ENCODE results near the gene GNG4. TPM values are rescaled to one million over a fixed set of nuclear protein-coding genes. Genes with fewer than 3 reads are reported as not detected.

The GNG4 gene
- total and polyA plus RNA-seq, 2 experiments from 2014 or later, result 0.32 to 1.2 TPM

DNA sequence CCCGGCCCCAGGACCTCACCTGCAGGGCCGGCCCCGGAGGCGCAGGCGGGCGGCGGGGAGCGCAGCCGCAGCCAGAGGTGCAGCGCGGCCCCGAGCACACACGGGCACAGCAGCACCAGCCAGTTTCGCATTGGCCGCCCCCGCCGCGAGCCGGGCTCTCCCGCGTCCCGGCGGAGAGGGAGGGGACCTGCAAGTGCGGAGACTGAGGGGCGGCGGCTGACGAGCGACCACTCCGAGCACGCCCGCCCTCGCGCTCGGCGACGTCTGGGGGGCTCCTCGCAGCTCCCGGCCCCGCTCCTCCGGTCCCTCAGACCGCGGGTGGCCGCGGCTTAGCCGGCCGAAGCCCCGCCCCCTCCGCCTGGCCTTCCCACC, 145.5 kb downstream of the GNG4 start, which contains the start of gene B3GALNT2:
Gene B3GALNT2, minus strand, starts transcription at position 331 of the 372 bp plus-strand sequence. Its CDS starts 200 bp downstream, at position 131.
- no peak for DNase-seq
- in situ Hi-C loops (cut with MboI), result loop anchor here (25.0 kb wide), 1 partner anchor 458 kb away; no protein-coding TSS in a partner anchor
- peak within 1 kb of the TSS; percentile 95 for H3K4me2 ChIP-seq (ENCODE audit: unreplicated experiment)
- peak within 1 kb of the TSS; percentile 98 for H3K27ac ChIP-seq
- no peaks in the 10 kb centered on the region for H3K9me3 ChIP-seq (ENCODE audit: low read depth)
- WGBS, 2 experiments (ENCODE audit: low coverage in 1 of 2, low lambda C conversion rate in 2 of 2, missing lambda C conversion rate in 2 of 2), result 1% methylated on average over 15 to 47 of the region's 48 CpGs
- H3K9me2 ChIP-seq (ENCODE audit: insufficient read depth), result no peaks in the 10 kb centered on the region
- H2AFZ ChIP-seq, result peak within 1 kb of the TSS; percentile 92
- peaks cover 55% of the 10 kb centered on the region for H3K79me2 ChIP-seq (ENCODE audit: insufficient read depth)
- peaks cover 20% of the 10 kb centered on the region for H3K4me1 ChIP-seq (ENCODE audit: insufficient read depth)
- peak within 1 kb of the TSS; percentile 88 for H3K4me3 ChIP-seq
- H3F3A ChIP-seq (ENCODE audit: insufficient read depth), result peaks cover 23% of the 10 kb centered on the region
- no peaks in the 10 kb centered on the region for H4K20me1 ChIP-seq (ENCODE audit: insufficient read depth)
- H3K36me3 ChIP-seq (ENCODE audit: low read depth), result no peaks in the 10 kb centered on the region
- TF ChIP-seq EZH2 (IDR thresholded peaks at IDR 0.05; ENCODE audit: insufficient read depth, poor library complexity, severe bottlenecking) (no peak), EZH2phosphoT487 (IDR thresholded peaks at IDR 0.05; ENCODE audit: insufficient read depth, low read depth) (no peak)
- H3K27me3 ChIP-seq (replicated peaks; ENCODE audit: insufficient read depth), result no peaks in the 10 kb centered on the region
- peak within 1 kb of the TSS; percentile 93 for H3K9ac ChIP-seq

DNA sequence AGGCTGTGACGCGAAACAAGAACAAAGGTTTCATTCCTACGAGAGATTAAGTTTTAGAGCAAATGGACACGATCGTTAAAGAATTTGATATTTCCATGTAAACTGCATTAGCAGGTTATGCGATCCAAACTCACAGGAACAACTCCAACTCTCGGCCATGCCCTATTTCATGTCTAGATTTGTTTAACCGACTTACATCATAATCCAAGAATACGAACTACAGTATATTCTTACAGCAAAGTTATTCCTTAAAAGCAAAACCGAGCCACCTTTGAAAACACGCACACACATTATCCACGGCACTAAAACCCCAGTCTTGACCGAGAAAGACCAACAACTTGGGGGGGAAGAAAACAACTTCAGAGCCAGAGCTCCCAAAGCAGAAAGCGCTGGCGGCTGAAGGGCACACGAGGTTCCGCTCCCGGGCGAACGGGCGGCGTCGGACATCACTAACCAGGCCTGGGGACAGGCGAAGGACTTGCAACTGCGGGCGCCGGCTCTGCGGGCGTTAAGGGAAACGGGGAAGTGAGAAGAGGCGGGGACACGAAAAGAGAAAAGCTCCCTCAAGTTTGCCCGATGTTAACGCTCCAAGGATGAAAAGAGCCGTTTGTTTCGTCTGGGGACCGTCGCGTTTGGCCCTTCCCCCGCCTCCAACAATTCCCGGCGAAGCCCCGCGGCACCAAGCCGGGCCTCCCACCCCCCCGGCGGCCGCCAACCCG, 146.0 kb downstream of the GNG4 start:
- H3K4me1 ChIP-seq (ENCODE audit: insufficient read depth), result peaks cover 20% of the 10 kb centered on the region
- peak overlapping the region; percentile 88 for H3K4me3 ChIP-seq
- H3K9me2 ChIP-seq (ENCODE audit: insufficient read depth), result no peaks in the 10 kb centered on the region
- WGBS, 2 experiments (ENCODE audit: low coverage in 1 of 2, low lambda C conversion rate in 2 of 2, missing lambda C conversion rate in 2 of 2), result 1 to 2% methylated on average over 39 to 40 of the region's 49 CpGs
- in situ Hi-C loops (cut with MboI), result loop anchor here (25.0 kb wide), 1 partner anchor 459 kb away; no protein-coding TSS in a partner anchor
- H3K79me2 ChIP-seq (ENCODE audit: insufficient read depth), result peaks cover 60% of the 10 kb centered on the region
- peaks cover 23% of the 10 kb centered on the region for H3F3A ChIP-seq (ENCODE audit: insufficient read depth)
- H3K36me3 ChIP-seq (ENCODE audit: low read depth), result no peaks in the 10 kb centered on the region
- H3K9me3 ChIP-seq (ENCODE audit: low read depth), result no peaks in the 10 kb centered on the region
- H3K27ac ChIP-seq, result peak overlapping the region; percentile 98
- peak overlapping the region; percentile 93 for H3K9ac ChIP-seq
- peak; percentile 84 for DNase-seq
- peak overlapping the region; percentile 95 for H3K4me2 ChIP-seq (ENCODE audit: unreplicated experiment)
- H4K20me1 ChIP-seq (ENCODE audit: insufficient read depth), result no peaks in the 10 kb centered on the region
- no peaks in the 10 kb centered on the region for H3K27me3 ChIP-seq (replicated peaks; ENCODE audit: insufficient read depth)
- TF ChIP-seq EZH2 (IDR thresholded peaks at IDR 0.05; ENCODE audit: insufficient read depth, poor library complexity, severe bottlenecking) (no peak), EZH2phosphoT487 (IDR thresholded peaks at IDR 0.05; ENCODE audit: insufficient read depth, low read depth) (no peak)
- peak overlapping the region; percentile 92 for H2AFZ ChIP-seq

DNA sequence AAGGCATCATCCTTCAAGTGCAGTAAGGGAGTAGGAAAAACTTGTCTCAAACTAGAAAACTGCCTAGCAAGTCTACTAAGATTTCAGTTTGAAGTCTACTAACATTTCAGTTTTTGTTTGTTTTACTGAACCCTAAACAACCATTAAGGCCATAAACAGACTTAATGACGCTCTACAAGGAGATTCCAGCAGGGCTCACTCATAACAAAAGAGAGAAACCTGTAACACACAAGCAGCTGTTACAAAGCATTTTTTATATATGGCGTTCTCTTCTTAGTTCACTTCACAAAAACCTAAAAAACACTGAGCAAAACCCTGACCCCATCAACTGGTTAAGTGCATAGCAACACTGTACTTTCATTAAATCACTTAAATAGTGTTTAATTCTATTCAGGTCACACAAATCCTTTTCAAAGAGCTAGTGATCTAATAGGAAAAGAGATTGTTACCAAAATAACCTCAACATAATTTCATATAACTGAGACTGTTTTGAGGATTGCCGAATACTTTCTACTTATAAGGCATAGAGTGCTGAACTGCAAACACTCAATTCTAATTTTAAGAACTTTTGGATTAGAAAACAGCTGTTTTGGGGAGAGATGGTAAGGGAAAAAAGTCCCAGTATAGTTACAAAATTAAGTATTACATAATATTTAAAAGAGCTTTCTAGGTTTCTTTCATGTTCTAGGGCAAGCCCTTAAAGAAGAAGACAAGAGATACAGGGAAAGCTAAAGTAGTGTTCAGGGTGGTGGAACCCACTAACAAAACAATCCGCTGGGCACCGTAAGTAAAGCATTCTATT, 146.8 kb downstream of the GNG4 start:
- peak overlapping the region; percentile 93 for H3K9ac ChIP-seq
- H3K27ac ChIP-seq, result peak overlapping the region; percentile 98
- no peaks in the 10 kb centered on the region for H3K9me2 ChIP-seq (ENCODE audit: insufficient read depth)
- peaks cover 23% of the 10 kb centered on the region for H3F3A ChIP-seq (ENCODE audit: insufficient read depth)
- DNase-seq, result peak; percentile 41
- H3K36me3 ChIP-seq (ENCODE audit: low read depth), result no peaks in the 10 kb centered on the region
- H4K20me1 ChIP-seq (ENCODE audit: insufficient read depth), result no peaks in the 10 kb centered on the region
- peak overlapping the region; percentile 95 for H3K4me2 ChIP-seq (ENCODE audit: unreplicated experiment)
- peak overlapping the region; percentile 88 for H3K4me3 ChIP-seq
- in situ Hi-C loops (cut with MboI), result loop anchor here (25.0 kb wide), 1 partner anchor 459 kb away; no protein-coding TSS in a partner anchor
- TF ChIP-seq EZH2 (IDR thresholded peaks at IDR 0.05; ENCODE audit: insufficient read depth, poor library complexity, severe bottlenecking) (no peak), EZH2phosphoT487 (IDR thresholded peaks at IDR 0.05; ENCODE audit: insufficient read depth, low read depth) (no peak)
- H3K4me1 ChIP-seq (ENCODE audit: insufficient read depth), result peaks cover 20% of the 10 kb centered on the region
- WGBS, 2 experiments (ENCODE audit: low coverage in 1 of 2, low lambda C conversion rate in 2 of 2, missing lambda C conversion rate in 2 of 2), result 27 to 28% methylated on average over 5 of the region's 5 CpGs
- no peaks in the 10 kb centered on the region for H3K27me3 ChIP-seq (replicated peaks; ENCODE audit: insufficient read depth)
- H3K79me2 ChIP-seq (ENCODE audit: insufficient read depth), result peaks cover 68% of the 10 kb centered on the region
- H2AFZ ChIP-seq, result peak overlapping the region; percentile 92
- no peaks in the 10 kb centered on the region for H3K9me3 ChIP-seq (ENCODE audit: low read depth)

DNA sequence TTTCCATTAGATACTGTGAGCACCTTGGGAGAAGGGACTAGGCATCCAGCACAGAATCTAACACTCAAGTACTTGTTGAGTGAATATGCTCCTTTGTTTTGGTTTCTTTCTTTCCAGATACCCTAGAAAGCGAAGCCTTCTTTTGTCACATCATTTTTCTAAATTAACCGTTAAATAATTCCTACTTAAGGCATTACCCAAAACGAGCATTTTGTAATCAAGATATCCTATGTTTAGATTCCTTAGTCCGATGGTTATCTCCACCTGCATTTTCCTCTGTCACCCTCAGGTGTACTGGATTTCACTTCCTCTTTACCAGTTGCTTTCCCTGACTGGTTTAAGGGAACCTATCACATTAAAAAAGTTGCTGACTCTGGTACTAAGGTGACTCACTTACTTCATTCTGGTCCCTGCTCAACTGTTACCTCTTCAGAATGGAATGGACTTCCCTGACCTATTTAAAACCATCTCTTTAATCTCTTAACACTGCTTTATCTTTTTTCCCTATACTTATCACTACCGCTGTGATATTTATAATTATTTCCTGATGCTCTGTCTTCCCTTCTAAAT, 148.5 kb downstream of the GNG4 start:
- in situ Hi-C loops (cut with MboI), result loop anchor here (25.0 kb wide), 1 partner anchor 461 kb away; no protein-coding TSS in a partner anchor
- TF ChIP-seq EZH2phosphoT487 (IDR thresholded peaks at IDR 0.05; ENCODE audit: insufficient read depth, low read depth) (no peak), EZH2 (IDR thresholded peaks at IDR 0.05; ENCODE audit: insufficient read depth, poor library complexity, severe bottlenecking) (no peak)
- DNase-seq, result peak; percentile 61

More for the DNA sequence above, 148.5 kb downstream of the GNG4 start:
- H2AFZ ChIP-seq, result no peak overlapping the region
- no peaks in the 10 kb centered on the region for H3K9me2 ChIP-seq (ENCODE audit: insufficient read depth)
- H3K4me1 ChIP-seq (ENCODE audit: insufficient read depth), result peaks cover 19% of the 10 kb centered on the region
- H3K36me3 ChIP-seq (ENCODE audit: low read depth), result no peaks in the 10 kb centered on the region
- 97 to 98% methylated on average over 5 of the region's 5 CpGs for WGBS, 2 experiments (ENCODE audit: low coverage in 1 of 2, low lambda C conversion rate in 2 of 2, missing lambda C conversion rate in 2 of 2)
- no peak overlapping the region for H3K4me3 ChIP-seq
- H3K9ac ChIP-seq, result no peak overlapping the region
- H3K27me3 ChIP-seq (replicated peaks; ENCODE audit: insufficient read depth), result no peaks in the 10 kb centered on the region
- no peaks in the 10 kb centered on the region for H4K20me1 ChIP-seq (ENCODE audit: insufficient read depth)
- H3K9me3 ChIP-seq (ENCODE audit: low read depth), result no peaks in the 10 kb centered on the region
- H3K27ac ChIP-seq, result no peak overlapping the region
- H3K4me2 ChIP-seq (ENCODE audit: unreplicated experiment), result no peak overlapping the region
- H3K79me2 ChIP-seq (ENCODE audit: insufficient read depth), result peaks cover 77% of the 10 kb centered on the region
- H3F3A ChIP-seq (ENCODE audit: insufficient read depth), result peaks cover 20% of the 10 kb centered on the region

Small RNA genes within 50 kb of the gene (small RNA-seq; reads per million reads assigned to genes)
- gene MTCO3P46 (ENCODE audit: low read depth, low replicate concordance) (not detected), gene MTND4LP21 (ENCODE audit: low read depth, low replicate concordance) (not detected)

Other genes with a start within 250 kb of the GNG4 start
- 28.1 and 28.3 TPM in 2 replicates for gene B3GALNT2, start 145.3 kb downstream of the GNG4 start, total RNA-seq (2014; rRNA removed; shearing (Covaris generic))
- 13.1 and 13.3 TPM in 2 replicates for gene B3GALNT2, start 145.3 kb downstream of the GNG4 start, polyA plus RNA-seq (2016; fragmentation: Nextera tagmentation; extraction: Ambion mirVana)
- 5.9 and 9.0 TPM in 2 replicates for gene LYST, start 217.1 kb upstream of the GNG4 start, total RNA-seq (2014; rRNA removed; shearing (Covaris generic))
- gene LYST, start 217.1 kb upstream of the GNG4 start, polyA plus RNA-seq (2016; fragmentation: Nextera tagmentation; extraction: Ambion mirVana), result 3.7 and 5.1 TPM in 2 replicates

Data from GM23248 (cell line).